ENCODE data around the gene UBE2J2.

UBE2J2 gene

DNA sequence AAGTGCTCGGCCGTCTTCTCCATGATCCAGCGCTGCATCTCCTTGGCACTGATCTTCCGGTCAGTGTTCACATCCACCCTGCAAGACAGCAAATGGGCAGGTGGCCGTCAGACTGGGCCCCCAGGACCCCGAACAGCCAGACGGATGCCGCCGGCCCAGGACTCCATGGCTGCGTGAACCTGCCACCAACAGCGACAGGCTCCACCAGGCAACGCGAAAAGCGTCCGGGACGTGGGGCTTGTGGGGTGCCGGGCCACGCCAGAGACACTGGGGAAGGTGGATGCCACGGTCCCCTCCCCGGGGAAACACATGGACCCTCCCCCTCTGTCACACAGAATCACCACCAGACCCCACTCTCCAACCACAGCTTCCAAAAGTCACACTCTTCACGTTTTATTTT is 49.8 kb downstream of the UBE2J2 start:
- DNase-seq = no peak

DNA sequence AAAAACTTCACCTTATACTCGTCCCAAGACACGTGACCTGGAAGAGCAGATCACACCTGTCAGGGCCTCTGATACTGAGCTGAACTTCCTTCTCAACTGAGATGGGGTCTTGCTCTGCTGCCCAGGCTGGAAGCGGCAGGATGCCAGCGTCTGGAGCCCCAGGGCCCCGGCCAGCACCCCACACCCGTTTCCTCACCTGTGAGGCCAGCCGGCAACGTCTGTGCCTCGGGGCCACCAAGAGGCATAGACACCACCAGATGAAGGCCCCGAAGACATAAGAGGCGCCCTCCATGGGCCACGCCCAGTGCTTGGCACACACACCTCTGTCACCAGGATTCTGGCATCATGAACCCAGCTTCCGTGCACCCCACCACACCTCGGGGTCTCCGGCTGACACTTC is 50.3 kb downstream of the UBE2J2 start:
- DNase-seq = no peak

GRCh38 chr1:1222575-1223225 is 51.0 kb downstream of the UBE2J2 start:
- DNase-seq = no peak

DNA sequence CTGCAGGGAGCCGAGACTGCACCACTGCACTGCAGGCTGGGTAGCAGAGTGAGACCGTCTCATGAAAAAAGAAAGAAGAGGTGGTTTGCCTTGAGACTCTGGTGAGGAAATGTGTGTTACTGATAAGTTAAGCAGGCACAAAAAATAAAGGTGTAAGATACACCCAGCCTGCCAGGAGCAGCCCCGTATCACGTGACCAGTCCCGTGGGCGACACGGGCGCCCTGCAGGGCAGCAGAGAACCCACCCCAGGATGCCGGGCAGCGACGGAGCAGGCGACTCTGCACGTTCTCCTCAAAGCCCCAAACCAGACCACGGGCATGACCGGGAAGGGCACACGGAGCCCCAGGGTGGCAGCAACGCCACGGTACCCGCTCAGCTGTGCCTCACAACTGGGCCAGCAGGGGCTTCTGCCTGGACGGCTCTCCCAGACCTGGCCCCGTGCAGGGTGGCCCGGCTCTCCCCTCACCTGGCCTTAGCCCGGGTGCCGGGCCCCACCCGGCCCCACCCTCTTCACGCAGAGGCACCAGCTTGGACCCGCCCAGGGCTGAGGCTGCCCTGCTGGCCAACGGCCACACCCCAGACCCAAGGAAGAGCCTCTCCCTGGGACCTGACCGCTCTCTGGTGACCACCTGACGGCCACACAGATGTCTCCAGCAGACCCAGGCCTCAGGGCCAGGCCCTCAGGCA is 51.6 kb downstream of the UBE2J2 start:
- DNase-seq = no peak

- no peak for DNase-seq
These were observed 53.5 kb downstream of the UBE2J2 start for GRCh38 chr1:1220197-1220596.

GRCh38 chr1:1219341-1219740 is 54.3 kb downstream of the UBE2J2 start:
- no peak for DNase-seq

- DNase-seq = no peak
These were observed 55.0 kb downstream of the UBE2J2 start for GRCh38 chr1:1218524-1219200.

- DNase-seq = no peak
These were observed 55.8 kb downstream of the UBE2J2 start for GRCh38 chr1:1217621-1218523.

DNA sequence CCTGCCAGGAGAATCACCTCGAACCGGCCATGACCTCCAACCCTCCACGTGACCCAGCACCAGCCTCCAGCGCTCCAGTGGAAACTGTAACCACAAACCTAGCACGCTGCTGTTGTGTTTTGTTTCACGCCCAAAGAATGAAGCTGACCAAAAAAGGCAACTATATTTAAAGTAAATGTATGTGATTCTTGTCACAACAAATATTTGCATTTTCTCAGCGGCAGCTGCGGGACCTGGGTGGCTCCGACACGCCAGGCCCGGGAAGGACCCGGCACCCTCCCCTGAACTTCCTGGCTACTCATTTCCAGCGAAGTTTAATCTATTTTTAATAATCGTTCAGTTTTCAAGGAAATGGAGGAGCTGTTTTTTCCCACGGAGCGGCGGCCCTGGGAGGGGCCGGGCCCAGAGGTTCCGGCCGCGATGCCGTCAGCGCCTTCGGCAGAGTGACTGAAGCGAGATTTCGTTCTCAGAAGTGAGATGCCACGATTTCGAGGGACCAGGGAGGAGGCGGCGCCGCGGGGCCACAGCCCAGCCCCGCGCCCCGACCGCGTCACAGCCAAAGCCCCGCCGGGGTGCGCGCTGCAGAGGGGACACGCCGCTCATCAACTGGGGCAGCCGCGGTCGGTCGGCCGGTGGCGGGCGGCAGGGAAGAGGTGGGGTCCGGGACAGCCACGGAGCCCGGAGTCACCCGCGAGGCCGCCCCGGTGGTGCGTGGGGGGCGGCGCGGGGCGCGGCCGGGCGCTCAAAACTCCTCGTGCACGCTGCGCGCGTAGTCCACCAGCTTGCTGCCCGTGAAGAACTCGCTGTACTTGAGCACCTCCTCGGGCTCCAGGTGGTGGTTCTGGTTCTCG is 56.7 kb downstream of the UBE2J2 start:
- DNase-seq = no peak

DNA sequence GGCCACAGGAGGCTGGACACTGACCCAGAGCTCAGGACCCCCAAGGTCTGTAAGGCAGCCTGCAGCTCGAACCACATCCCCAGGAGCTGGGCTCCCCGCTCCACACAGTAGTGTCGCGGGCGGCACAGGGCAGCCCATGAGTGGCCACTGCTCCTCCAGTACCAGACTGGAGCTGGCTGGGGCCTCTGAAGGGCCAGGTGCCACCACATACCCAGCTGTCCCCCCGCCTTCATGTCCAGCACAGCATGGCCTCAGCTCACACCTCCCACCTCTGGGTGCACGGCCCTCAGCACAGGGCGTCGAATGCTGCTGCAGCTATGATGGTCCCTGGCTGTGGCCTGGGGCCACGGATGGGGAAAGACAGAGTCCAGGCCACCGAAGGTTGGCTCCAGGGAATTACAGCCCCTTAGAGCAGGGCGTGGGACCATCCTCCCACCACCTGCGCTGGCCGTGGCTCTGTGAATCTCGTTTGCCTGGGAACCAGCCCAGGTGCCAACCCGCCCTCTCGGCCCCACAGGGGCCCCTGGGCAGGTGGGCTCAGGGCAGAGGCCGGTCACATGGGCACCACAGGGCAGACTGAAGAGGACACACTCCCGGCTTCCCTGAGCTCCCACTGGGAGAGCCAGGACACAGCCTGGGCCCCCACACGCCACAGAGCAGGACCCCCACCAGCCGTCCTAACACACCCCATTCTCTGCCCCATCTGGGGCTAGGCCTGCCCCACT is 57.6 kb downstream of the UBE2J2 start:
- no peak for DNase-seq

- no peak for DNase-seq
These were observed 58.5 kb downstream of the UBE2J2 start for GRCh38 chr1:1215080-1215676.

GRCh38 chr1:1213345-1214265 is 60.0 kb downstream of the UBE2J2 start, which contains the start of gene TNFRSF4:
Gene TNFRSF4 (minus strand): TSS chr1:1214153. CDS start chr1:1214127, 26 bp downstream.
- no peak for DNase-seq

DNA sequence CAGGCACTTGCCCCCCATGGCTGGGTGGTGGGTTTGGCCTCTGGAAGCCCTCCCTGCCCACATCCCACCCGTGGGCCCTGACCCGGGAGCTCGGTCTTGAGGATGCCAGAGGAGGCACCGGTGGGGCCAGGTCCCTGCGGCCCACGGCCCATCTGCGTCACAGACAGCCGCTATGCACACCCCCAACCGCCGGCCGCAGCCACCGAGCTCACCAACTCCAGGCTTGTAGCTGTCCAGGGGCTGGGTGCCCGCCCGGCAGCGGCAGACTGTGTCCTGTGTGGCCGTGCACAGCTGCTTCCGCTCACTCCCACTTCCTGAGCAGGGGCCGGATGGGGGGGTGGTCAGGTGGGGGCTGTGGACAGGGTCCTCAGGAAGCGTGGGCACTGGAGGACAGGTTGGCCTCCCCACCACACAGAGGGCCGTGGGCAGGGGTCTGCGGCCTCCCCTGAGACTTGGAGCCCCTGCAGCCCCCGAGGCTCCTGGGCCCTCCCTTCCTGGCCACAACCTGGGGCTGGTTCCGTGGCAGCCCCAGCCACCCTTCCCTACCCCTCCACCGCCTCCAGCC is 60.8 kb downstream of the UBE2J2 start:
- no peak for DNase-seq

DNA sequence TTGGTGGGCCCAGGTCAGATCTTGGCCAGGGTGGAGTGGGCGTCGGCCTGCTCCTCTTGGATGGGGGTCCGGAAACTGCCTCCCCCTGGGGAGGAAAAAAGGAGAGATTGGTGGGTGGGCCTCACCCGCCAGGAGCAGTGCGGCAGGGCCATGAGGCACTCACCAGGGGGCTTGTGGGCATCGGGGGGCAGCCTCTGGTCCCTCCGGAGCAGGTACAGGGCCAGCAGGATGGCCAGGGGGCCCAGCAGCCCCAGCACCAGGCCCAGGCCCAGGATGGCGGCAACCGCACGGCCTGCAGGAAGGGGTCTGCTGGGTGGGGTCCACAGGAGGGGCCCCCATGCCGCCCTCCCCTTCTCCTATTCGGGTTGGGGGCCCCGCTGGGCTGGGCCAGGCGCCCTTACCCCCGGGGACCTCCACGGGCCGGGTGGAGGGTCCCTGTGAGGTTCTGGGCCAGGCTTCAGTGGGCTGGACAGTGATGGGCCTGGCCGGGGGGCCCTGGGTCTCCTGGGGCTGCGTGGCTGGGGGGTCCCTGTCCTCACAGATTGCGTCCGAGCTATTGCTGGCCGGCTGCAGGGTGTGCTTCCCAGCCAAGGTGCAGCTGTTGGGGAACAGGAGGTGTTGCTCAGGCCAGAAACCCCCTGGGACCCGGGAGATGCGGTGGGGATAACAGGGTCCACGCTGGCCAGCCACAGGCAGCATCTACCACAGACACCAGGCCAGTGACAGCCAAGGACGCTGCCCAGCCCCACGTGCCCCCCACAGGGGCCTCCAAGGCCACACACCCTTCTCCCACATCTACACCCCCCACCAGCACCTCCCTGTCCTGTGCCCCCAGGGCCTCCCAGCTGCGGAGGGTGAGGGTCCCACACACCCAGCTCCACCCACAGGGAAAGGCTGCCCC is 61.9 kb downstream of the UBE2J2 start:
- DNase-seq = no peak

DNA sequence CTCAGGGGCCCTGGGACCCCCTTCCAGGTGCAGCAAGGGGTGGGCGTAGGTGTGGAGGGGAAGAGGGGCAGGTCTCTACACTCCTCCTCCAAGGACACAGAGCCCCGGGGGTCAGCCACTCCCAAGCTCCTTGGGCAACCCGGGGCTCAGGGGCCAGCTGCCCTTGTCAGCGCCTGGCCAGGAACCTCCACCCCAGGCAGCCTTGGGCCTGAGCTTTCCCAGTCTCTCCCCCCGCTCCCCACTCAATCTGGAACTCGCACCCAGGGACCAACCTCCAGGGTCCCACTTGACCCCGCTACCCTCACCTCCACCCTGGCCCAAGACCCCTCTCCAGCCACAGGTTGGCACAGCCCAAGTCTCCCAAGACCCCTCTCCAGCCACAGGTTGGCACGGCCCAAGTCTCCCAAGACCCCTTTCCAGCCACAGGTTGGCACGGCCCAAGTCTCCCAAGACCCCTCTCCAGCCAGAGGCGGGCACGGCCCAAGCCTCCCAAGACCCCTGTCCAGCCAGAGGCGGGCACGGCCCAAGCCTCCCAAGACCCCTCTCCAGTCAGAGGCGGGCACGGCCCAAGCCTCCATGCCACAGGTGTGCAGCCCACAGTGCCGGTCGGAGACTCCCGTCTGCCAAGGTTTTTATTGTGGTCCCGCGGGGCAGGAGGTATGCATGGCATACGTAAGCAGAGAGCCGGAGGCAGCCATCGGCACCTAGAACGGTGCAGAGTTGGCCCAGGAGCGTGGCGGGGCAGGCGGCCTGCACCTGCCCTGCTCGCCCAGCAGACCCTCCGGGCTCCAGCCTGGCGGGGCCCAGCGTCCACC is 62.7 kb downstream of the UBE2J2 start:
- DNase-seq = no peak

DNA sequence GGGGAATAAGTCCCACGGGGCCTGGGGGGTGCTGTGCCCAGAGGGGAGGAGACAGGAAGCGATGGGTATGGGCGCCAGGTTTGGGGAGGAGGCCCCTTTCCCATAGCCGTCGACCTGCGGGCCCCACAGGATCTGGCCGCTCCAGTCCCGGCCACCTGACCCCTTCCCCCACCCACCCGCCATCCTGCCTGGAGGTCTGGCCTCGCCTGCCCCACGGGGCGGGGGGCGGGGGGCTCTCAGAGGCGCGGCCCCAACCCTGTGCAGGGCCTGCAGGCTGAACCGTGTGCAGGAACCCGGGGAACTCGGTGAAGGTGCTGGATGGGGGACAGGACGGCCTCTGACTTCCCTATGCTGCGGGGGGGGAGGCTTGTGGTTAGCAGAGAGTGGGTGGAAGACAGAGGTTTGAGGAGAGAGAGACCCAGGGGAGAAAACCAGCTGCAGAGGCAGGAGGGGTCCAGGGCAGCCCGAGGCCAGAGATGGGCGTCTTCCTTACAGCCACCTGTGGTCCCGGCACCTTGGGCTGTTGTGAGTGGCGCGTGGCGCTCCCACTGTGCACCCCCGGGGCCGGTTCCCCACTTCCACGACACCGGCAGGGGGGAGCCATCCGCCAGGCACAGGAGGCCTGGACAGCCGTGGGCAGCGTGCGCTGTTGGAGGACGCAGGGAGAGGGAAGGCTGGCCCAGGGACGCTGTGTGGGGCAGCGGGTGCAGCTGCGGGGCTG is 64.8 kb downstream of the UBE2J2 start:
- DNase-seq = no peak

GRCh38 chr1:1207571-1207892 is 66.1 kb downstream of the UBE2J2 start:
- DNase-seq = no peak

Measured in NCI-H1436 treated with DMSO at 0.1 percent for 48 hours (cell line).